SK-N-SH treated with all-trans-retinoic acid at 6 μM for 48 hours (cell line): ENCODE data around the gene ELK4.

Experiments used
- ATAC-seq: fragments of 200-7000 bp; cut with Tn5 transposase; 3 replicates; pipeline ENCODE4 v1.9.1; 2020; ENCODE audit warnings: mild to moderate bottlenecking, moderate library complexity
- ARNTL ChIP-seq: fragments of 450-650 bp; formaldehyde crosslinking; IDR thresholded peaks from 2 replicates; pipeline ENCODE4 v1.5.0; 2020; ENCODE audit warnings: low read depth, mild to moderate bottlenecking, moderate library complexity, borderline replicate concordance
- CREB5 ChIP-seq: fragments of 250-450 bp; sonication (Bioruptor Pico); IDR thresholded peaks from 2 replicates; pipeline ENCODE4 v1.5.1; 2020; ENCODE audit warnings: low read depth, mild to moderate bottlenecking, moderate library complexity
- CSDC2 ChIP-seq: fragments of 250-450 bp; sonication (Bioruptor Pico); IDR thresholded peaks from 2 replicates; pipeline ENCODE4 v1.5.0; 2020; ENCODE audit warnings: mild to moderate bottlenecking, moderate library complexity
- CSRNP3 ChIP-seq: fragments of 250-450 bp; sonication (Bioruptor Pico); IDR thresholded peaks from 2 replicates; pipeline ENCODE4 v1.5.1; 2021; ENCODE audit warnings: mild to moderate bottlenecking, moderate library complexity
- ESRRG ChIP-seq: fragments of 250-450 bp; sonication (Bioruptor Pico); IDR thresholded peaks from 2 replicates; pipeline ENCODE4 v1.6.1; 2021; ENCODE audit warnings: mild to moderate bottlenecking
- GLIS3 ChIP-seq: fragments of 250-450 bp; sonication (Bioruptor Pico); IDR thresholded peaks from 2 replicates; pipeline ENCODE4 v1.5.0; 2020; ENCODE audit warnings: mild to moderate bottlenecking, moderate library complexity
- ISL1 ChIP-seq: fragments of 250-450 bp; sonication (Bioruptor Pico); IDR thresholded peaks from 2 replicates; pipeline ENCODE4 v2.1.2; 2022; ENCODE audit warnings: mild to moderate bottlenecking, moderate library complexity
- OSR1 ChIP-seq: fragments of 250-450 bp; sonication (Bioruptor Pico); IDR thresholded peaks from 2 replicates; pipeline ENCODE4 v1.8.0; 2022; ENCODE audit warnings: moderate library complexity, mild to moderate bottlenecking, inconsistent platforms
- PPARA ChIP-seq: fragments of 250-450 bp; sonication (Bioruptor Pico); IDR thresholded peaks from 2 replicates; pipeline ENCODE4 v1.5.0; 2020; ENCODE audit warnings: mild to moderate bottlenecking, borderline replicate concordance
- SNAI2 ChIP-seq: fragments of 250-450 bp; sonication (Bioruptor Pico); IDR thresholded peaks from 2 replicates; pipeline ENCODE4 v1.5.0; 2020; ENCODE audit warnings: mild to moderate bottlenecking, moderate library complexity
- ZC3H10 ChIP-seq: fragments of 250-450 bp; sonication (Bioruptor Pico); IDR thresholded peaks from 2 replicates; pipeline ENCODE4 v1.5.1; 2021; ENCODE audit warnings: mild to moderate bottlenecking, moderate library complexity
- ZFP30 ChIP-seq: fragments of 450-650 bp; formaldehyde crosslinking; IDR thresholded peaks from 2 replicates; pipeline ENCODE4 v1.5.0; 2022; ENCODE audit warnings: mild to moderate bottlenecking, moderate library complexity
- ZNF565 ChIP-seq: fragments of 450-650 bp; formaldehyde crosslinking; conservative IDR thresholded peaks from 2 replicates; pipeline ENCODE4 v1.5.0; 2020; ENCODE audit warnings: low read depth, mild to moderate bottlenecking, moderate library complexity
- ZNF70 ChIP-seq: fragments of 450-650 bp; formaldehyde crosslinking; IDR thresholded peaks from 2 replicates; pipeline ENCODE4 v1.5.0; 2020; ENCODE audit warnings: mild to moderate bottlenecking, moderate library complexity
- TF ChIP-seq, protein P1 (sequence below): fragments of 250-450 bp; sonication (Bioruptor Pico); IDR thresholded peaks from 2 replicates; pipeline ENCODE4 v1.8.0; 2020; ENCODE audit warnings: mild to moderate bottlenecking, moderate library complexity, borderline replicate concordance
- TF ChIP-seq, protein P2 (sequence below): fragments of 250-450 bp; sonication (Bioruptor Pico); IDR thresholded peaks from 2 replicates; pipeline ENCODE4 v1.5.0; 2020; ENCODE audit warnings: mild to moderate bottlenecking, moderate library complexity
- TF ChIP-seq, protein P3 (sequence below): fragments of 250-450 bp; sonication (Bioruptor Pico); IDR thresholded peaks from 2 replicates; pipeline ENCODE4 v1.8.0; 2021; ENCODE audit warnings: low read depth, mild to moderate bottlenecking, moderate library complexity, borderline replicate concordance

Gene ELK4

GRCh38 chr1:205580923-205581180 lies 51.0 kb downstream of the ELK4 start:
- no peak for ATAC-seq
- TF ChIP-seq ISL1 (CRISPR knock-in tag), result no peak
- no peak for TF ChIP-seq ZFP30 (CRISPR knock-in tag)
- TF ChIP-seq PPARA (CRISPR knock-in tag), result no peak
- TF ChIP-seq GLIS3 (CRISPR knock-in tag), result no peak
- TF ChIP-seq, protein P1, sequence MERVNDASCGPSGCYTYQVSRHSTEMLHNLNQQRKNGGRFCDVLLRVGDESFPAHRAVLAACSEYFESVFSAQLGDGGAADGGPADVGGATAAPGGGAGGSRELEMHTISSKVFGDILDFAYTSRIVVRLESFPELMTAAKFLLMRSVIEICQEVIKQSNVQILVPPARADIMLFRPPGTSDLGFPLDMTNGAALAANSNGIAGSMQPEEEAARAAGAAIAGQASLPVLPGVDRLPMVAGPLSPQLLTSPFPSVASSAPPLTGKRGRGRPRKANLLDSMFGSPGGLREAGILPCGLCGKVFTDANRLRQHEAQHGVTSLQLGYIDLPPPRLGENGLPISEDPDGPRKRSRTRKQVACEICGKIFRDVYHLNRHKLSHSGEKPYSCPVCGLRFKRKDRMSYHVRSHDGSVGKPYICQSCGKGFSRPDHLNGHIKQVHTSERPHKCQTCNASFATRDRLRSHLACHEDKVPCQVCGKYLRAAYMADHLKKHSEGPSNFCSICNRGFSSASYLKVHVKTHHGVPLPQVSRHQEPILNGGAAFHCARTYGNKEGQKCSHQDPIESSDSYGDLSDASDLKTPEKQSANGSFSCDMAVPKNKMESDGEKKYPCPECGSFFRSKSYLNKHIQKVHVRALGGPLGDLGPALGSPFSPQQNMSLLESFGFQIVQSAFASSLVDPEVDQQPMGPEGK (CRISPR knock-in tag), result no peak
- no peak for TF ChIP-seq CSDC2 (CRISPR knock-in tag)
- no peak for TF ChIP-seq CREB5 (CRISPR knock-in tag)
- TF ChIP-seq, protein P2, sequence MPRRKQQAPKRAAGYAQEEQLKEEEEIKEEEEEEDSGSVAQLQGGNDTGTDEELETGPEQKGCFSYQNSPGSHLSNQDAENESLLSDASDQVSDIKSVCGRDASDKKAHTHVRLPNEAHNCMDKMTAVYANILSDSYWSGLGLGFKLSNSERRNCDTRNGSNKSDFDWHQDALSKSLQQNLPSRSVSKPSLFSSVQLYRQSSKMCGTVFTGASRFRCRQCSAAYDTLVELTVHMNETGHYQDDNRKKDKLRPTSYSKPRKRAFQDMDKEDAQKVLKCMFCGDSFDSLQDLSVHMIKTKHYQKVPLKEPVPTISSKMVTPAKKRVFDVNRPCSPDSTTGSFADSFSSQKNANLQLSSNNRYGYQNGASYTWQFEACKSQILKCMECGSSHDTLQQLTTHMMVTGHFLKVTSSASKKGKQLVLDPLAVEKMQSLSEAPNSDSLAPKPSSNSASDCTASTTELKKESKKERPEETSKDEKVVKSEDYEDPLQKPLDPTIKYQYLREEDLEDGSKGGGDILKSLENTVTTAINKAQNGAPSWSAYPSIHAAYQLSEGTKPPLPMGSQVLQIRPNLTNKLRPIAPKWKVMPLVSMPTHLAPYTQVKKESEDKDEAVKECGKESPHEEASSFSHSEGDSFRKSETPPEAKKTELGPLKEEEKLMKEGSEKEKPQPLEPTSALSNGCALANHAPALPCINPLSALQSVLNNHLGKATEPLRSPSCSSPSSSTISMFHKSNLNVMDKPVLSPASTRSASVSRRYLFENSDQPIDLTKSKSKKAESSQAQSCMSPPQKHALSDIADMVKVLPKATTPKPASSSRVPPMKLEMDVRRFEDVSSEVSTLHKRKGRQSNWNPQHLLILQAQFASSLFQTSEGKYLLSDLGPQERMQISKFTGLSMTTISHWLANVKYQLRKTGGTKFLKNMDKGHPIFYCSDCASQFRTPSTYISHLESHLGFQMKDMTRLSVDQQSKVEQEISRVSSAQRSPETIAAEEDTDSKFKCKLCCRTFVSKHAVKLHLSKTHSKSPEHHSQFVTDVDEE, result no peak
- TF ChIP-seq ESRRG (CRISPR knock-in tag), result no peak
- TF ChIP-seq ZNF565 (CRISPR knock-in tag), result no peak
- TF ChIP-seq, protein P3, sequence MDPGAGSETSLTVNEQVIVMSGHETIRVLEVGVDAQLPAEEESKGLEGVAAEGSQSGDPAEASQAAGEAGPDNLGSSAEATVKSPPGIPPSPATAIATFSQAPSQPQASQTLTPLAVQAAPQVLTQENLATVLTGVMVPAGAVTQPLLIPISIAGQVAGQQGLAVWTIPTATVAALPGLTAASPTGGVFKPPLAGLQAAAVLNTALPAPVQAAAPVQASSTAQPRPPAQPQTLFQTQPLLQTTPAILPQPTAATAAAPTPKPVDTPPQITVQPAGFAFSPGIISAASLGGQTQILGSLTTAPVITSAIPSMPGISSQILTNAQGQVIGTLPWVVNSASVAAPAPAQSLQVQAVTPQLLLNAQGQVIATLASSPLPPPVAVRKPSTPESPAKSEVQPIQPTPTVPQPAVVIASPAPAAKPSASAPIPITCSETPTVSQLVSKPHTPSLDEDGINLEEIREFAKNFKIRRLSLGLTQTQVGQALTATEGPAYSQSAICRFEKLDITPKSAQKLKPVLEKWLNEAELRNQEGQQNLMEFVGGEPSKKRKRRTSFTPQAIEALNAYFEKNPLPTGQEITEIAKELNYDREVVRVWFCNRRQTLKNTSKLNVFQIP (CRISPR knock-in tag), result no peak
- no peak for TF ChIP-seq SNAI2
- TF ChIP-seq CSRNP3 (CRISPR knock-in tag), result no peak

GRCh38 chr1:205580140-205580922 lies 51.5 kb downstream of the ELK4 start:
- TF ChIP-seq ZNF565 (CRISPR knock-in tag) (no peak), ISL1 (CRISPR knock-in tag) (no peak), ZNF70 (no peak)
- ATAC-seq, result no peak

DNA sequence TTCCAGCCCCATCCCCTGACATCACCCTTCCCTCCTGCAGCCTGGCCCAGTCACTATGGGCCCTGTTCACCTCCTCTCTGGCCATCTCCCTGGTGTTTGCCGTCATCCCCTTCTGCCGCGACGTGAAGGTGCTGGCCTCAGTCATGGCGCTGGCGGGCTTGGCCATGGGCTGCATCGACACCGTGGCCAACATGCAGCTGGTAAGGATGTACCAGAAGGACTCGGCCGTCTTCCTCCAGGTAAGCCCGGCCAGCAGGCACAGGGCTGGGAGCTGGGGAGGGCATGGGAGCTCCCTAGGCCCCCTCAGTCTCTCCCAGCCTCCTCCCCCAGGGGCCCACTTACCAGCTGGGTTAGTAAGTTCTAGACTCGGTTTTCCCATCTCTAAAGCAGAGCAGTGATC lies 52.1 kb downstream of the ELK4 start:
- ATAC-seq, result no peak
- TF ChIP-seq ISL1 (CRISPR knock-in tag), result no peak
- no peak for TF ChIP-seq OSR1 (CRISPR knock-in tag)
- TF ChIP-seq, protein P2, result no peak
- TF ChIP-seq ZC3H10 (CRISPR knock-in tag), result no peak
- no peak for TF ChIP-seq ZNF565 (CRISPR knock-in tag)
- TF ChIP-seq ZNF70, result no peak
- TF ChIP-seq ARNTL (CRISPR knock-in tag), result no peak
